ENCODE measurements around the gene SYNE3.

SYNE3 gene, protein sequence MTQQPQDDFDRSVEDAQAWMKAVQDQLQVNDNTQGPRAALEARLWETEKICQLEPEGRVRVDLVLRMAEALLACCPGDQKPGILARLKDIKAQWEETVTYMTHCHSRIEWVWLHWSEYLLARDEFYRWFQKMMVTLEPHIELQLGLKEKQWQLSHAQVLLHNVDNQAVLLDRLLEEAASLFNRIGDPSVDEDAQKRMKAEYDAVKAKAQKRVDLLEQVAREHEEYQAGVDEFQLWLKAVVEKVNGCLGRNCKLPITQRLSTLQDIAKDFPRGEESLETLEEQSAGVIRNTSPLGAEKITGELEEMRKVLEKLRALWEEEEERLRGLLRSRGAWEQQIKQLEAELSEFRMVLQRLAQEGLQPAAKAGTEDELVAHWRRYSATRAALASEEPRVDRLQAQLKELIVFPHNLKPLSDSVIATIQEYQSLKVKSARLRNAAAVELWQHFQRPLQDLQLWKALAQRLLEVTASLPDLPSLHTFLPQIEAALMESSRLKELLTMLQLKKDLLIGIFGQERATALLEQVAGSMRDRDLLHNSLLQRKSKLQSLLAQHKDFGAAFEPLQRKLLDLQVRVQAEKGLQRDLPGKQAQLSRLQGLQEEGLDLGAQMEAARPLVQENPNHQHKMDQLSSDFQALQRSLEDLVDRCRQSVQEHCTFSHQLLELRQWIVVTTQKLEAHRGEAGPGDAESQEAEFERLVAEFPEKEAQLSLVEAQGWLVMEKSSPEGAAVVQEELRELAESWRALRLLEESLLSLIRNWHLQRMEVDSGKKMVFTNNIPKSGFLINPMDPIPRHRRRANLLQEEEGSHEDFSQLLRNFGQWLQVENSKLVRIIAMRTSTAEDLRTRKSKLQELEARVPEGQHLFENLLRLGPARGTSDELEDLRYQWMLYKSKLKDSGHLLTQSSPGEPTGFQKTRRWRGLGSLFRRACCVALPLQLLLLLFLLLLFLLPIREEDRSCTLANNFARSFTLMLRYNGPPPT

DNA sequence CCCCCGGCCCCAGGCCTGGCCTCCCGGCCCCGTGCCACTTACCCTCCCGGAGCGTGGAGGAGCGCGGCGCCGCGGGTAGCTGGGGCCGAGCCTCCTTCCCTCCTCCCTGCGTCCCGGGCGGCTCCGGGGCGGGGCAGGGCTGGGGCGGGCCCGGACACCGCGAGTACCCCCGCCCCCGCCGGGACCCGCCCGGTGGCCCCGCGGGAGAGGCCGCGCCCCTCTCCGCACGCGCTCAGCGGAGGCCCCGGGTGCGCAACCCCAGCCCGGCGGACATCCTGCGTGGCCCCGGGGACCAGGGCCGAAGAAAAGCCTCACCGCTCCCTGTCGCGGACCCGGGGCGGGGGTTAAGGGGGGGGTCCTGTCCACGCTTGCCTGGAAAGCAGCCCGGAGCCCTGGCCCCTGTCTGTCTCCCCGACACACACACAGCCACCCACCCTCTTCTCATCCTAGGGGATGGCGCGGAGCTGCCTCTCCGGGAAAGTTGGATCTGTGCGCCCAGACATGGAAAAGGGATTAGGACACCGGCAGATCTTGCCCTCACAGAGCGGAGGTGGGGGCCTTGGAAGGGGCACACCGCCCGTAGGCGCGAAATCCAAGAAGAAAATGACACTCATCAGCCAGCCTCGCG is at the start of gene SYNE3:
Gene SYNE3, minus strand, starts transcription at position 97 of the 628 bp plus-strand sequence. CDS start 40,829 bp downstream, outside the sequence.
- TF ChIP-seq, protein P1, sequence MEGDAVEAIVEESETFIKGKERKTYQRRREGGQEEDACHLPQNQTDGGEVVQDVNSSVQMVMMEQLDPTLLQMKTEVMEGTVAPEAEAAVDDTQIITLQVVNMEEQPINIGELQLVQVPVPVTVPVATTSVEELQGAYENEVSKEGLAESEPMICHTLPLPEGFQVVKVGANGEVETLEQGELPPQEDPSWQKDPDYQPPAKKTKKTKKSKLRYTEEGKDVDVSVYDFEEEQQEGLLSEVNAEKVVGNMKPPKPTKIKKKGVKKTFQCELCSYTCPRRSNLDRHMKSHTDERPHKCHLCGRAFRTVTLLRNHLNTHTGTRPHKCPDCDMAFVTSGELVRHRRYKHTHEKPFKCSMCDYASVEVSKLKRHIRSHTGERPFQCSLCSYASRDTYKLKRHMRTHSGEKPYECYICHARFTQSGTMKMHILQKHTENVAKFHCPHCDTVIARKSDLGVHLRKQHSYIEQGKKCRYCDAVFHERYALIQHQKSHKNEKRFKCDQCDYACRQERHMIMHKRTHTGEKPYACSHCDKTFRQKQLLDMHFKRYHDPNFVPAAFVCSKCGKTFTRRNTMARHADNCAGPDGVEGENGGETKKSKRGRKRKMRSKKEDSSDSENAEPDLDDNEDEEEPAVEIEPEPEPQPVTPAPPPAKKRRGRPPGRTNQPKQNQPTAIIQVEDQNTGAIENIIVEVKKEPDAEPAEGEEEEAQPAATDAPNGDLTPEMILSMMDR (IDR thresholded peaks at IDR 0.05; ENCODE audit: borderline replicate concordance, insufficient read depth, low read depth, low read length), result no peak

DNA sequence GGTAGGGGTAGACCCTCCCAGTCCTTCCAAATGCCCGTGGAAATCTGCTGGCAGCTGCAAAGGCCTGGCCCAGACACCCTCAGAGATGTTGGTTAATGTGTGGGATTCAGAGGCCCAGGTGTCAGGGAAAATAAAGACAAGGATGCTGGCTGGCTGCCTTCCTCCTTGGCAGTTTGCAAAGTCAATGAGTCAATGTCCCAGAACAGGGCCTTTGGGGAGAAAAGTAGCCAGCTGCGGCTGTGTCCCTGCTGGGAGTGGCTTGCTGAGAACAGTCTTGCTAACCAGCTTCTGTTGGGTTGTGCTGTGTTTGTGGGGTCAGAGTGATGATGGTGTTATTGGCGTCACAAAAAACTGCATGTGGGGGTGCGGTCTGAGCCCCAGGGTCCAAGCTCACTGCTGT is 47.6 kb upstream of the SYNE3 start:
- no peak overlapping the region for H3K4me3 ChIP-seq (ENCODE audit: low read depth, low read length)
- TF ChIP-seq, protein P1 (IDR thresholded peaks at IDR 0.05; ENCODE audit: borderline replicate concordance, insufficient read depth, low read depth, low read length), result no peak

More for the DNA sequence above, at the start of gene SYNE3:
- H3K4me3 ChIP-seq (ENCODE audit: low read depth, low read length), result peak within 1 kb of the TSS; percentile 71

DNA sequence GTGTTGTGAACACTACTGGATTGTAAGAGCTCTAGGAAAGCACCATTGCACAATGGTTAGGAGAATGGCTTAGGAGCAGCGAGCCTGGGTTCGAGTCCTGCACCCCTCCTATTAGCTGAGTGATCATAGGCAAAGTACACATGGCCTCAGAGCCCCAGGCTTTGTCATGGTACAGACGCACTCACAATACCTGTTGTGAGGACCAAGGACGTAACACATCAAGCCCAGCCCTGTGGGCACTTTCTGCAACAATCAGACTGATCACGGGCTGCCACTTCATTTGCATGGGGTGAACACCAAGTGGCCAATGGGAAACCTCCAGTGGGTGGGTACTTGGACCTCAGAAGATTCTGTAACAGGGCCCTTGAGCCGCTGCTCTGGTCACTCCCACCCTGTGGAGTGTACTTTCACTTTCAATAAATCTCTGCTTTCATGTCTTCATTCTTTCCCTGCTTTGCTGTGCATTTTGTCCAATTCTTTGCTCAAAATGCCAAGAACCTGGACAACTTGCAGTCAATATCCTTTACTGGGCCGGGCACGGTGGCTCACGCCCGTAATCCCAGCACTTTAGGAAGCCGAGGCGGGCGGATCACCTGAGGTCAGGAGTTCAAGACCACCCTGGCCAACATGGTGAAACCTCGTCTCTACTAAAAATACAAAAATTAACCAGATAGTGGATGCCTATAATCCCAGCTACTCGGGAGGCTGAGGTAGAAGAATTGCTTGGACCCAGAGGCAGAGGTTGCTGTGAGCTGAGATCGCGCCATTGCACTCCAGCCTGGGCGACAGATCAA is 46.6 kb upstream of the SYNE3 start:
- TF ChIP-seq, protein P1 (IDR thresholded peaks at IDR 0.05; ENCODE audit: borderline replicate concordance, insufficient read depth, low read depth, low read length), result no peak
- no peak overlapping the region for H3K4me3 ChIP-seq (ENCODE audit: low read depth, low read length)

DNA sequence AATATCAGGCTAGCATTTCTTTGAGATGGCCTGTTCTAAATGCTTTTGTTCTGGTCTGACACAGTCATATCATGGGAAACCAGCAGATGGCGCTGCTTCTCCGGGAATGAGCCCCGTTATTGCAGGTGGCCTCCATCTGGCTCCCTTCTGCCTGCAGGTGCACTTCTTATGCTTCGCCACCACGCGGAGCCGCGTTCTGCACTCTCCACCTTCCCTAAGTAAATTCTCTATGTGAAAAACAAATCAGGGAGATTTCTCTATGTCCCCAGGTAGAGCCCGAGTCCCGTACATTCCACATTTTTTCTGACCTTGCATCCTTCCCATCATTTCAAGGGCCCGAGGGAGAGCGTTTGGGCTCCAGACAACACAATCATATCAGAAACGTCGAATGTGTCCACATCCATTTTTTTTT is 44.6 kb upstream of the SYNE3 start:
- no peak overlapping the region for H3K4me3 ChIP-seq (ENCODE audit: low read depth, low read length)
- TF ChIP-seq, protein P1 (IDR thresholded peaks at IDR 0.05; ENCODE audit: borderline replicate concordance, insufficient read depth, low read depth, low read length), result peak; percentile 94

DNA sequence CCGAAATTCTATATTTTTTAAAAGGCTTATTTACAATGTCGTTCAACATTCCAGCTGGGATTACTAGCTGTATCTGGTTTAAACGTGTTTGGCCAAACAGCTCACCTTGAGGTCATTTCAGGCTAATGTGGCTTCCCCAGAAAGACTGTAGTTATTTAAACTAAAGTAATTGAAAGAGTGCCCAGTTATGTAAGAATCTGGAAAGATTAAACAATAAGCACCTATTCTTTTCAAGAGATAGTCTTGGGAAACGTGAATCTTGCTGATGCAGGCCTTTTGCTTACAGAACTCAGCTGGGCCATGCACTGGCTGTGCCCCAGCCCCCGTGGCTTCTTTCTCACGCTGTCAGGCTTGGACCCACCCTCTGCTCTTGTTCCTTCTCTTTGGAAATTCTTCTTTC is 42.8 kb upstream of the SYNE3 start:
- no peak overlapping the region for H3K4me3 ChIP-seq (ENCODE audit: low read depth, low read length)
- TF ChIP-seq, protein P1 (IDR thresholded peaks at IDR 0.05; ENCODE audit: borderline replicate concordance, insufficient read depth, low read depth, low read length), result no peak

DNA sequence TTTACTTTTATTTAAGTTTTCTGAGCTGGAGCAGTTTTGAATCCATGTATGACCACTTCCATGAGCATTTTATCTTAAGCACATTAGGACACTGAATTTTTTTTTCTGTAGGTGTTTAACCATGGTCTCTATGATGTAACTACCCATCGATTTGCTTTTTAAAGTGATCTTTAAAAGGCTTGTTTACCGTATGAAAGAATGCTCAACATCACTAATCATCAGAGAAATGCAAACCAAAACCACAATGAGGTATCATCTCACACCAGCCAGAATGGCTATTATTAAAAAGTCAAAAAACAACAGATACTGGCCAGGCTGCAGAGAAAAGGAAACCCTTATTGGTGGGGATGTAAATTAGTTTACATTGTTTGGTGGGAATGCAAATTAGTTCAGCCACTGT is 41.4 kb upstream of the SYNE3 start:
- no peak overlapping the region for H3K4me3 ChIP-seq (ENCODE audit: low read depth, low read length)
- TF ChIP-seq, protein P1 (IDR thresholded peaks at IDR 0.05; ENCODE audit: borderline replicate concordance, insufficient read depth, low read depth, low read length), result no peak

Measured in GM12875 (cell line).